Left renal pelvis (tissue), 4 donors: ENCODE data around the gene STARD3NL. TPM values are rescaled to one million over a fixed set of nuclear protein-coding genes. Genes with fewer than 3 reads are reported as not detected.
"Not testable (repeated sequence)": the region's sequence is repeated elsewhere in the genome, so short reads cannot be mapped to it uniquely, and the experiment has no call there.

Experiments
- DNase-seq, 4 donors: peaks; one replicate each; pipeline ENCODE4 v3.0.0-alpha.2; 2013; ENCODE audit warnings: low read depth in 4 of 4, low spot score in 3 of 4
- polyA plus RNA-seq, 4 donors: library from polyadenylated mRNA; unstranded; fragments of 120-200 nt; gene quantifications; one replicate each; pipeline ENCODE4 v1.2.1, GENCODE V29; 2013; ENCODE audit not compliant: insufficient read length in 4 of 4

Gene STARD3NL
- polyA plus RNA-seq, 4 donors = 43.0 to 79.2 (median 64.8) TPM

- not testable (repeated sequence) for DNase-seq
Measured at GRCh38 chr7:38262026-38262425, 84.0 kb downstream of the STARD3NL start.

- no peak for DNase-seq
Measured at GRCh38 chr7:38262545-38262944, 84.5 kb downstream of the STARD3NL start.

- DNase-seq = not testable (repeated sequence)
Measured at GRCh38 chr7:38263274-38263673, 85.2 kb downstream of the STARD3NL start.

DNA sequence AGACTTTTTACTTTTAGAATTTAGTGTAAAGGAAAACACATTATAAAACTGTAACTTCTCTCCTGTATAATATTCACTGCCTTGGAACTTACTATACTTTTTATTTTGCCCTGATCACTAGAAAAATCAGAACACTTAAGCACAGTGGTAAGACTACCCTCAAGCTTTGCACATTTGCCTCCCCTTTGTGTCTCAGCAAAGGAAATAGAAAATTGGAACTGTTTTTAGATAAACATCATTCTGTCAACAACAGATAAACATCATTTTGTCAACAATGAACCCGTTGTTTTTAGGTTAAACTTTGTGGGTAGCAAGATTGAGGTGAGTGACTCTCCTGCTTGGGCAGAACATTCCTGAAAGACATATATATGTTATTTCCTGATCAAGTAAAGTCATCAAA is 86.6 kb downstream of the STARD3NL start:
- not testable (repeated sequence) for DNase-seq

DNA sequence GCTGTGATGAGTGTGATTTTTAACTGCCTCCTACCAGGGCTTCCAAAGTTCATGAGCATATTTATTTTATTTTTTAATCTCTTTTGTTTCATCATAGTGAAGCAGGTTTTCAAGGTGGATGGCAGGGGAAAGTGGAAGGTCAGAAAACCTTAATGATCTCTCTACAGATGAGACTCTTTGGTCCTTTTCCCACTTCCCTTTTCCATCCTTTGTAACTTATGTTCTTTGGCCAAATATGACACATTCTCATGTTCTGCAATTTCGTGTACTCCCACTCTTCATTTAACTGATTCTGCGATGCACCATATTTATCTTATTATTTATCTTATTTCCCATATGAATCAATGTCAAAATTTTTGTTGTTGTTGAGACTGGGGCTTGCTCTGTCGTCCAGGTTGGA is 87.9 kb downstream of the STARD3NL start:
- not testable (repeated sequence) for DNase-seq

GRCh38 chr7:38269704-38270346 is 91.8 kb downstream of the STARD3NL start:
- DNase-seq = not testable (repeated sequence)

- not testable (repeated sequence) for DNase-seq
Measured at GRCh38 chr7:38270405-38270804, 92.4 kb downstream of the STARD3NL start.

DNA sequence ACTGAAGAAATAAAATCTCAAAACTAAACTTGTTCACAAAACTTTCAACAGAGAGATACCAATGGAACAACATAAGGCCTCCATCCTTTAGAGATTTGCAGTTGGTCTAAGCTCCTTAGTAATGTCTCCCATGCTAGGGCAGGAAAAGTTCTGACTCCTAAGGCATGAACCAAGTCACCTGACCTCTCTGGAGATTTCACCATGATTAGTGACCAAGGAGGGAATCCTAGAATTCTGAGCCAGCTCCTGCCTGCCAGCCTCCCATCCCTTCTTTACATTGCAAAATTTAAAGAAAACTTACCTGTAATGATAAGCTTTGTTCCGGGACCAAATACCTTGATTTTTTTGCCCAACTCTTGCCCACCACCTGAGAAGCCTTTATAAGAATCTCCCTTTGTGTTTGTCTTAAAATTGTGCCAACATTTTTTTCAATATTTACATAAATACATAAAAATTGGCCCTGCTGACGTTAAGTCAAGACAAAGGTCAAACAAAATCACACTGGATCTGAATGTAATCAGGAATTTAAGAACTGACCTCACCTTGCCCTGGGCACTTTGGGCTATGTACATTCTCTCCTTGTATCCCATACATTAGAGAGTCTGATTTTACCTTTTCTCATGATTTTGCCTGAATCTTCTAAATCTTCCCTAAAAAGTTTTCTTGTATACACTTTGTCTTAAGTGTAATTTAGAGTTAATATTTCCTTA is 95.4 kb downstream of the STARD3NL start, which contains the start of gene TARP:
TSS of gene TARP (minus strand) at position 351 of the 710 bp plus-strand sequence.
- DNase-seq = no peak

- DNase-seq = no peak
Measured at GRCh38 chr7:38274486-38274885, 96.4 kb downstream of the STARD3NL start.

- no peak for DNase-seq
Measured at GRCh38 chr7:38274927-38275620, 97.0 kb downstream of the STARD3NL start.

GRCh38 chr7:38276096-38276877 is 98.2 kb downstream of the STARD3NL start:
- no peak for DNase-seq

DNA sequence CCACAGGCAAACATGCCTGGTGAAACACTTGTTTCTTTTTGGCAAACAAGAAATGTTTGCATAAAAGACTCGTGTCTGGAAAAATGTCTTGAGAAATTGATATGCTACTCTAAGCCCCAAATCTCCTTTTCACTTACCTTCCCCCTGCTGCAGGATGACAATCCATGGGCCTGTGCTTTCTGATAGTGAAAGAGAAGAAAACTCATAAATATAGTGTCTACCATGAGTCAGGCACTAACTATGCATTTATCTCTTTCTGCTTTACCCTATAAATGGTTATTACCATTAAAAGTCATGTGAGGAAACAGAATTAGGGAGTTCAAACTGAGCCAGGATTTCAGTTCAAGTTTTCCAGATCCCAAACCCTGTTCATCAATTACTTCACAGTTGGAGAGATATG is 102.0 kb downstream of the STARD3NL start:
- no peak for DNase-seq
